Muscle of arm (tissue), 14 donors: Measurements from ENCODE around the gene IL5RA. TPM values are rescaled to one million over a fixed set of nuclear protein-coding genes. Genes with fewer than 3 reads are reported as not detected.

Experiments used
- DNase-seq: peaks from one replicate; pipeline ENCODE4 v3.0.0-alpha.2; 2013
- long read RNA-seq, 11 donors: transcript quantifications; one replicate each; lab custom pipeline, GENCODE V29; 2026
- polyA plus RNA-seq, 12 donors: library from polyadenylated mRNA; unstranded; fragments of 120-200 nt; gene quantifications; one replicate each; pipeline ENCODE4 v1.2.1, GENCODE V29; 2013; ENCODE audit not compliant: insufficient read length in 12 of 12

IL5RA gene
- polyA plus RNA-seq, result under 1 TPM in 7 of 12 donors, not detected in 5; 0.07 to 0.85 (median 0.11) TPM
- long read RNA-seq, donor 1, result 0 reads
- long read RNA-seq, donor 2, result 0 reads
- long read RNA-seq, donor 3, result 0 reads
- long read RNA-seq, donor 4, result 0 reads
- long read RNA-seq, donor 5, result 0 reads
- long read RNA-seq, donor 6, result 0 reads
- long read RNA-seq, donor 7, result 0 reads
- long read RNA-seq, donor 8, result 0 reads
- long read RNA-seq, donor 9, result 0 reads
- long read RNA-seq, donor 10, result 0 reads
- long read RNA-seq, donor 11, result 0 reads

GRCh38 chr3:3110299-3110630, at the start of gene IL5RA:
Gene IL5RA (minus strand): TSS chr3:3110374. CDS start chr3:3104984, 5,390 bp downstream.
- DNase-seq, result peak; percentile 7

GRCh38 chr3:3157484-3157883, 47.3 kb upstream of the IL5RA start:
- no peak for DNase-seq

GRCh38 chr3:3154879-3155610, 44.9 kb upstream of the IL5RA start:
- DNase-seq, result no peak

- DNase-seq, result no peak
Measured at GRCh38 chr3:3151513-3151912, 41.3 kb upstream of the IL5RA start.

GRCh38 chr3:3149560-3149959, 39.4 kb upstream of the IL5RA start:
- no peak for DNase-seq

GRCh38 chr3:3145831-3146230, 35.7 kb upstream of the IL5RA start:
- no peak for DNase-seq

GRCh38 chr3:3141939-3142338, 31.8 kb upstream of the IL5RA start:
- no peak for DNase-seq

GRCh38 chr3:3137526-3137925, 27.4 kb upstream of the IL5RA start:
- DNase-seq, result no peak

- DNase-seq, result no peak
Measured at GRCh38 chr3:3134750-3135448, 24.7 kb upstream of the IL5RA start.

- no peak for DNase-seq
Measured at GRCh38 chr3:3133500-3133899, 23.3 kb upstream of the IL5RA start.

GRCh38 chr3:3129579-3129978, 19.4 kb upstream of the IL5RA start:
- DNase-seq, result no peak

GRCh38 chr3:3127432-3128010, 17.3 kb upstream of the IL5RA start:
- DNase-seq, result no peak

- DNase-seq, result peak; percentile 95
Measured at GRCh38 chr3:3126477-3127431, 16.6 kb upstream of the IL5RA start, which contains the start of gene TRNT1. Gene TRNT1 (plus strand): TSS chr3:3126940. CDS start chr3:3129041, 2,101 bp downstream.

- no peak for DNase-seq
Measured at GRCh38 chr3:3125977-3126376, 15.8 kb upstream of the IL5RA start.

- DNase-seq, result no peak
Measured at GRCh38 chr3:3119393-3119851, 9.2 kb upstream of the IL5RA start.

GRCh38 chr3:3117651-3118050, 7.5 kb upstream of the IL5RA start:
- DNase-seq, result no peak

- DNase-seq, result no peak
Measured at GRCh38 chr3:3113042-3113709, 3.0 kb upstream of the IL5RA start.

- DNase-seq, result no peak
Measured at GRCh38 chr3:3110749-3111361, 681 bp upstream of the IL5RA start.

- no peak for DNase-seq
Measured at GRCh38 chr3:3109407-3110298, 521 bp downstream of the IL5RA start.
